Panc1 (cell line): Measurements from ENCODE around the gene KCNN3.

Source experiments
- POLR2AphosphoS5 ChIP-seq: IDR thresholded peaks from 2 replicates; pipeline ENCODE4 v1.6.1; 2012; ENCODE audit warnings: mild to moderate bottlenecking, low read depth, low read length, moderate library complexity
- SIN3A ChIP-seq: IDR thresholded peaks from 2 replicates; pipeline ENCODE4 v1.6.1; 2012; ENCODE audit warnings: low read depth, mild to moderate bottlenecking, low read length, moderate library complexity, borderline replicate concordance; ENCODE audit not compliant: insufficient read depth
- TCF7L2 ChIP-seq: IDR thresholded peaks from 2 replicates; pipeline ENCODE4 v1.6.1; 2011; ENCODE audit warnings: mild to moderate bottlenecking, low read depth, low read length, inconsistent platforms
- TF ChIP-seq, protein P1 (sequence below): fragments of 450-650 bp; IDR thresholded peaks from 2 replicates; pipeline ENCODE4 v1.5.1; 2017; ENCODE audit warnings: mild to moderate bottlenecking
- TF ChIP-seq, protein P2 (sequence below), 2 experiments: IDR thresholded peaks; 2 replicates each; pipeline ENCODE4 v1.6.1; 2011 to 2012; ENCODE audit warnings: low read depth in 2 of 2, control low read depth in 1 of 2, low read length in 1 of 2, mild to moderate bottlenecking in 1 of 2, moderate library complexity in 1 of 2; ENCODE audit not compliant: insufficient read depth in 1 of 2

DNA sequence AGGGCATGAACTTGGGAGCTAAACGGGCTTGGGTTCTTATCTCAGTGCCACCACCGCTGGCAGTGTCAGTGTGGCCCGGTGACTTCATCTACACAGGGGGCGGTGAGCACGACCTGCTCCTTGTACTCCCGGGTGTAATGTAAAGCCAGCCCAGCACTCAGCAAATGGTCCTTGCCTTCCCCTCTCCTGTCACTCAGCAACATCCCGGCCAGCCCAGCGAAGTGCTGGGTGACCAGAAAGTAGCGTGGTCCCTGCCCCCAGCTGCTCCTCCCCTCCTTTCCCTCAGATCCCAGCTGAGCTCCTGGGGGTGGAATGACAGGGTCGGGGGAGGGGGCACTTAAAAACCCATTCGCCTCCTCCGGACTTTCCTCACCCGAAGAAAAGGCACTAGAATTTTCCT is 7.2 kb downstream of the KCNN3 start:
- TF ChIP-seq SIN3A (no peak), TCF7L2 (no peak), POLR2AphosphoS5 (no peak)
- TF ChIP-seq, protein P1, sequence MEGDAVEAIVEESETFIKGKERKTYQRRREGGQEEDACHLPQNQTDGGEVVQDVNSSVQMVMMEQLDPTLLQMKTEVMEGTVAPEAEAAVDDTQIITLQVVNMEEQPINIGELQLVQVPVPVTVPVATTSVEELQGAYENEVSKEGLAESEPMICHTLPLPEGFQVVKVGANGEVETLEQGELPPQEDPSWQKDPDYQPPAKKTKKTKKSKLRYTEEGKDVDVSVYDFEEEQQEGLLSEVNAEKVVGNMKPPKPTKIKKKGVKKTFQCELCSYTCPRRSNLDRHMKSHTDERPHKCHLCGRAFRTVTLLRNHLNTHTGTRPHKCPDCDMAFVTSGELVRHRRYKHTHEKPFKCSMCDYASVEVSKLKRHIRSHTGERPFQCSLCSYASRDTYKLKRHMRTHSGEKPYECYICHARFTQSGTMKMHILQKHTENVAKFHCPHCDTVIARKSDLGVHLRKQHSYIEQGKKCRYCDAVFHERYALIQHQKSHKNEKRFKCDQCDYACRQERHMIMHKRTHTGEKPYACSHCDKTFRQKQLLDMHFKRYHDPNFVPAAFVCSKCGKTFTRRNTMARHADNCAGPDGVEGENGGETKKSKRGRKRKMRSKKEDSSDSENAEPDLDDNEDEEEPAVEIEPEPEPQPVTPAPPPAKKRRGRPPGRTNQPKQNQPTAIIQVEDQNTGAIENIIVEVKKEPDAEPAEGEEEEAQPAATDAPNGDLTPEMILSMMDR, result no peak
- TF ChIP-seq, protein P2, sequence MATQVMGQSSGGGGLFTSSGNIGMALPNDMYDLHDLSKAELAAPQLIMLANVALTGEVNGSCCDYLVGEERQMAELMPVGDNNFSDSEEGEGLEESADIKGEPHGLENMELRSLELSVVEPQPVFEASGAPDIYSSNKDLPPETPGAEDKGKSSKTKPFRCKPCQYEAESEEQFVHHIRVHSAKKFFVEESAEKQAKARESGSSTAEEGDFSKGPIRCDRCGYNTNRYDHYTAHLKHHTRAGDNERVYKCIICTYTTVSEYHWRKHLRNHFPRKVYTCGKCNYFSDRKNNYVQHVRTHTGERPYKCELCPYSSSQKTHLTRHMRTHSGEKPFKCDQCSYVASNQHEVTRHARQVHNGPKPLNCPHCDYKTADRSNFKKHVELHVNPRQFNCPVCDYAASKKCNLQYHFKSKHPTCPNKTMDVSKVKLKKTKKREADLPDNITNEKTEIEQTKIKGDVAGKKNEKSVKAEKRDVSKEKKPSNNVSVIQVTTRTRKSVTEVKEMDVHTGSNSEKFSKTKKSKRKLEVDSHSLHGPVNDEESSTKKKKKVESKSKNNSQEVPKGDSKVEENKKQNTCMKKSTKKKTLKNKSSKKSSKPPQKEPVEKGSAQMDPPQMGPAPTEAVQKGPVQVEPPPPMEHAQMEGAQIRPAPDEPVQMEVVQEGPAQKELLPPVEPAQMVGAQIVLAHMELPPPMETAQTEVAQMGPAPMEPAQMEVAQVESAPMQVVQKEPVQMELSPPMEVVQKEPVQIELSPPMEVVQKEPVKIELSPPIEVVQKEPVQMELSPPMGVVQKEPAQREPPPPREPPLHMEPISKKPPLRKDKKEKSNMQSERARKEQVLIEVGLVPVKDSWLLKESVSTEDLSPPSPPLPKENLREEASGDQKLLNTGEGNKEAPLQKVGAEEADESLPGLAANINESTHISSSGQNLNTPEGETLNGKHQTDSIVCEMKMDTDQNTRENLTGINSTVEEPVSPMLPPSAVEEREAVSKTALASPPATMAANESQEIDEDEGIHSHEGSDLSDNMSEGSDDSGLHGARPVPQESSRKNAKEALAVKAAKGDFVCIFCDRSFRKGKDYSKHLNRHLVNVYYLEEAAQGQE (IDR thresholded peaks at IDR 0.05; ENCODE audit: insufficient read depth in 1 of 2, low read depth in 2 of 2, low read length in 1 of 2), result no peak
